Stomach (tissue), 9 donors: ENCODE data around the gene BORCS6. TPM values are rescaled to one million over a fixed set of nuclear protein-coding genes. Genes with fewer than 3 reads are reported as not detected.
A peak's percentile ranks its signal among the peaks of the same experiment; 100 is the strongest.

Experiments used
- DNase-seq, 2 donors: peaks; one replicate each; pipeline versions ENCODE4 v3.0.0 to v3.0.0-alpha.2; 2013 to 2019
- H3K27ac ChIP-seq, 5 donors: fragments of 200-600 bp in 4 of 5; sonication (generic) in 4 of 5; one replicate each; pipeline ENCODE4 v1.5.1; 2013 to 2019; ENCODE audit warnings: mild to moderate bottlenecking in 1 of 5, moderate library complexity in 1 of 5
- H3K27me3 ChIP-seq, 3 donors: fragments of 200-600 bp; sonication (generic); one replicate each; pipeline ENCODE4 v1.5.1; 2017 to 2019; ENCODE audit warnings: mixed run types in 1 of 3
- H3K36me3 ChIP-seq, 4 donors: fragments of 200-600 bp; sonication (generic); 1 replicate in 3 of 4; 2 replicates in 1 of 4; pipeline ENCODE4 v1.5.1; 2016 to 2019
- H3K4me1 ChIP-seq, 4 donors: fragments of 200-600 bp; sonication (generic); one replicate each; pipeline ENCODE4 v1.5.1; 2016 to 2019
- H3K4me3 ChIP-seq, 4 donors: fragments of 200-600 bp; sonication (generic) in 3 of 4; one replicate each; pipeline ENCODE4 v1.5.1; 2016 to 2019; ENCODE audit warnings: mild to moderate bottlenecking in 1 of 4
- H3K9me3 ChIP-seq, 4 donors: fragments of 200-600 bp; sonication (generic); one replicate each; pipeline ENCODE4 v1.5.1; 2016 to 2019
- EP300 ChIP-seq: sonication (generic); formaldehyde crosslinking; IDR thresholded peaks from one replicate; pipeline ENCODE4 v1.6.1; 2017; ENCODE audit warnings: antibody characterized with exemption
- POLR2A ChIP-seq, 4 donors: fragments of 450-650 bp; IDR thresholded peaks; one replicate each; pipeline ENCODE4 v1.6.1; 2016; ENCODE audit warnings: antibody characterized with exemption in 4 of 4, control low read depth in 2 of 4, mild to moderate bottlenecking in 1 of 4, moderate library complexity in 1 of 4
- POLR2AphosphoS5 ChIP-seq, 3 donors: sonication (generic); formaldehyde crosslinking; IDR thresholded peaks; one replicate each; pipeline ENCODE4 v1.6.1; 2016; ENCODE audit warnings: antibody characterized with exemption in 3 of 3
- WGBS, 5 donors: extraction: QIAGEN DNeasy Blood & Tissue Kit in 3 of 5; methylation state at CpG; one replicate each; pipeline versions ENCODE4 v1.1.5 to v1.1.7; 2013 to 2018; 5-methylcytosine and 5-hydroxymethylcytosine counted together
- intact Hi-C: fragments of 100-400 bp; cut with DNase I; formaldehyde crosslinking; loops from one replicate; pipeline ENCODE4 v1.15.1; 2023; ENCODE audit warnings: low total_unique reads
- polyA plus RNA-seq, 3 donors: library from polyadenylated mRNA; stranded (reverse); fragments of 200-250 nt; gene quantifications; one replicate each; pipeline ENCODE4 v1.2.3, GENCODE V29; 2013
- total RNA-seq, 5 donors: library from RNA; depleted of rRNA; stranded (reverse); fragments of >200 nt; gene quantifications; one replicate each; pipeline versions ENCODE4 v1.1.0 to v1.2.3, GENCODE V29; 2014 to 2016
- TF ChIP-seq, protein P1 (sequence below), 7 experiments: fragments of 450-650 bp in 4 of 7; fragments of 200-600 bp in 3 of 7; sonication (generic) in 3 of 7; IDR thresholded peaks; one replicate each; pipeline ENCODE4 v1.5.1; 2016 to 2019; ENCODE audit warnings: antibody characterized with exemption in 7 of 7, control low read depth in 2 of 7, mild to moderate bottlenecking in 1 of 7
- donor health status: healthy with polysubstance abuse.
- donor health status: Bipolar disorder and iron deficiency.
- donor health status: healthy.

The BORCS6 gene
- total and polyA plus RNA-seq, 8 donors: 0.58 to 70.1 (median 7.3) TPM

DNA sequence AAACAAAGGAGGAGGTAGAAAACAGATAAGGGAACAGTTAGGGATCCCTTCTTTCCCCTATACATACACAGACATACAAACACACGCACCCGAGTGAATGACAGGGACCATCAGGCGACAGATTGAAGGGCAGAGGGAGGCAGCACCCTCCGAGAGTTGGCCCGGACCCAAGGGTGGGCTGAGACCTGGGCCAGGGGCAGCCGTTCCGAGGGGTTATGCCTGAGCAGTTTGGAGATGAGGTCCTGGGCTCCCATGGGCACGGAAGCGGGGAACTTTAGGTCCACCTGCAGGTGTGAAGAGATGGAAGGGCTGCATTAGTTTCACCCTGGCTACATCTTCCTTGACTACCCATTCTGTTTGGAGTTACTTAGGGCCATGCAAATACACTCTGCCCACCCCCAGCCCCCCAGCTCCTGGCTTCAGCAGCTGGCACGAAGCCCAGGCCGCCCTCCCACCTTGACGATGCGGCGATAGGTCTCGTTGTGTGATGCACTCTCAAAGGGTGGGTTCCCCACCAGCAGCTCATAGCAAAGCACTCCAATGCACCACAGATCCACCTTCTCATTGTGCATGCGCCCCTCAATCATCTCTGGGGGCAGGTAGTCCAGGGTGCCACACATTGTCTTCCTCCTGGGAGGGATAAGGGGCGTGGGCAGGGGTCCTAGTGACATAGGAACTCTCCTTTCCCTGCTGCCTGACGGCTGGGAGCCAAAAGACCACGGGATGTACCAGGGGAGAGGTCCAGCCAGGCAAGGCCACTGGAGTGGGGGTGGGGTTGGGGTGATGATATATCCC is 15.0 kb upstream of the BORCS6 start:
- no peak overlapping the region for H3K4me3 ChIP-seq
- DNase-seq: no peak

DNA sequence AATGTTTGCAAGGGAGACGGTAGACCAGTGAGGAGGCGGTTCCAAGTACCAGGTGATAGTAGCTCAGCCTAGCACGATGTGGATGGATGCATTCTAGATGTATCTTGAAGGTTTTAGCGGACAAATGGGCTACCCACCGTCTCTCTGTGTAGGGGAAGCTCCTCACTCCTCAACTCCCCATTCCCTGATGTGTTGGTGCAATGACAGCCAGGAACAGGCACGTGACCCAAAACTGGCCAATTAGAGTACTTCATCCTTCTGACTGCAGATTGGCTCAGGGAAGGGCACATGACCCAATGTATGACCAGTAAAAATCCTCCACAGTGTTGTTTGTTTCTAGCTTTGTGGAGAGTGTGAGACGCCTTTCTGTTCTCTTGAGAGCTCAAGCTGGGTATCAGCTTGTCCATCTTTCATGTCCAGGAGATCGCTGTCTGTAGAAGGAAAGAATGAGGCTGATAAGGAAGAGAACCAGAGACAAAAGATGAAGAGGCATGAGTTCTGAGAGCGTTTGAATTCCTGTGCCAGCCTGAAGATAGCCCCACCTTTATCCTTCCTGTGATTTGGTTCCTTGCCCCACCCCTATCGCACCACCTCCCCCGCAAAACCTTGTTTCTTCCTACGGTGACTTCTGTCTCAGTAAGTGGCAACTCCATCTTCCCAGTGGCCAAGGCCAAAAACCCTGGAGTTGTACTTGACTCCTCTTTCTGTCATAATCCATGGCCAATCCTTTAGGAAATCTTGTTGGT is 2.3 kb upstream of the BORCS6 start:
- Histone ChIP-seq H3K27ac (peak overlapping the region; percentile 66 to 84 (median 82)), H3K4me1 (peaks cover 35 to 50% (median 45%) of the 10 kb centered on the region in 4 donors), H3K27me3 (no peaks in the 10 kb centered on the region), H3K9me3 (no peaks in the 10 kb centered on the region), H3K4me3 (peak overlapping the region; percentile 31 to 37 (median 34)), H3K36me3 (no peaks in the 10 kb centered on the region)
- peak in 1 of 4 donors; percentile 44 for TF ChIP-seq POLR2A (IDR thresholded peaks at IDR 0.05)
- TF ChIP-seq POLR2AphosphoS5 (IDR thresholded peaks at IDR 0.05): peak; percentile 48 to 79 (median 77)
- no peak for TF ChIP-seq EP300
- TF ChIP-seq, protein P1, sequence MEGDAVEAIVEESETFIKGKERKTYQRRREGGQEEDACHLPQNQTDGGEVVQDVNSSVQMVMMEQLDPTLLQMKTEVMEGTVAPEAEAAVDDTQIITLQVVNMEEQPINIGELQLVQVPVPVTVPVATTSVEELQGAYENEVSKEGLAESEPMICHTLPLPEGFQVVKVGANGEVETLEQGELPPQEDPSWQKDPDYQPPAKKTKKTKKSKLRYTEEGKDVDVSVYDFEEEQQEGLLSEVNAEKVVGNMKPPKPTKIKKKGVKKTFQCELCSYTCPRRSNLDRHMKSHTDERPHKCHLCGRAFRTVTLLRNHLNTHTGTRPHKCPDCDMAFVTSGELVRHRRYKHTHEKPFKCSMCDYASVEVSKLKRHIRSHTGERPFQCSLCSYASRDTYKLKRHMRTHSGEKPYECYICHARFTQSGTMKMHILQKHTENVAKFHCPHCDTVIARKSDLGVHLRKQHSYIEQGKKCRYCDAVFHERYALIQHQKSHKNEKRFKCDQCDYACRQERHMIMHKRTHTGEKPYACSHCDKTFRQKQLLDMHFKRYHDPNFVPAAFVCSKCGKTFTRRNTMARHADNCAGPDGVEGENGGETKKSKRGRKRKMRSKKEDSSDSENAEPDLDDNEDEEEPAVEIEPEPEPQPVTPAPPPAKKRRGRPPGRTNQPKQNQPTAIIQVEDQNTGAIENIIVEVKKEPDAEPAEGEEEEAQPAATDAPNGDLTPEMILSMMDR (IDR thresholded peaks at IDR 0.05): no peak
- 15 to 30% (median 18%) methylated on average over 11 to 12 of the region's 12 CpGs for WGBS, 5 donors
- intact Hi-C loops: no loop called here
- peak; percentile 78 to 96 for DNase-seq

More for the DNA sequence above, 15.0 kb upstream of the BORCS6 start:
- TF ChIP-seq POLR2A (IDR thresholded peaks at IDR 0.05): no peak
- no peak for TF ChIP-seq EP300
- TF ChIP-seq POLR2AphosphoS5 (IDR thresholded peaks at IDR 0.05): no peak
- TF ChIP-seq, protein P1 (IDR thresholded peaks at IDR 0.05): no peak
- Histone ChIP-seq H3K9me3 (no peaks in the 10 kb centered on the region), H3K4me1 (peaks cover 3 to 19% (median 9%) of the 10 kb centered on the region in 4 donors), H3K36me3 (no peaks in the 10 kb centered on the region), H3K27ac (no peak overlapping the region), H3K27me3 (no peaks in the 10 kb centered on the region)
- intact Hi-C loops: no loop called here
- 85 to 91% (median 90%) methylated on average over 19 of the region's 19 CpGs for WGBS, 5 donors

DNA sequence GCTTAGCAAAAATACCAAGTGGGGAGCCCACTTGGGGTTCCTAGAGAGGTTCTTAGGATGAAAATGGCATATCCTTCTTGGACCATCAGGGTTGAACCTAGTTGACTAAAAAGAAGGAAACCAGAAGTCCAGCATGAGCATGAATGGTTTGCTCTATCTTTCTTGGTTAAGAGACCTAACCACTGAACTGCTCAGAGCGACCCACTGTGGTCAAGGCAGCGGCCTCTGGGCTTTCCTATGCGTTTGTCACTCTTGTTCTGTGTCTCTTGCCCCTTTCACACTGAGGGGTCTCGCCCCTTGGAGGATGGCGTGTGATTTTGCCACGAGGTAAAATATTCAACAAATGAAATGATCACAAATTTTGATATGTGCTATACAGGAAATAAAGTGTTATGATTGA is 526 bp upstream of the BORCS6 start:
- H3K36me3 ChIP-seq: no peaks in the 10 kb centered on the region
- H3K27me3 ChIP-seq: no peaks in the 10 kb centered on the region
- peak overlapping the region; percentile 50 to 99 (median 98) for H3K27ac ChIP-seq
- intact Hi-C loops: no loop called here
- no peak for DNase-seq
- TF ChIP-seq, protein P1 (IDR thresholded peaks at IDR 0.05): no peak
- TF ChIP-seq POLR2A (IDR thresholded peaks at IDR 0.05) (no peak), POLR2AphosphoS5 (IDR thresholded peaks at IDR 0.05) (no peak), EP300 (no peak)
- no peaks in the 10 kb centered on the region for H3K9me3 ChIP-seq
- H3K4me1 ChIP-seq: peaks cover 35 to 63% (median 53%) of the 10 kb centered on the region in 4 donors
- H3K4me3 ChIP-seq: peak overlapping the region in 3 of 4 donors; percentile 70 to 88 (median 72)
- 30 to 48% (median 42%) methylated on average over 6 of the region's 6 CpGs for WGBS, 5 donors

DNA sequence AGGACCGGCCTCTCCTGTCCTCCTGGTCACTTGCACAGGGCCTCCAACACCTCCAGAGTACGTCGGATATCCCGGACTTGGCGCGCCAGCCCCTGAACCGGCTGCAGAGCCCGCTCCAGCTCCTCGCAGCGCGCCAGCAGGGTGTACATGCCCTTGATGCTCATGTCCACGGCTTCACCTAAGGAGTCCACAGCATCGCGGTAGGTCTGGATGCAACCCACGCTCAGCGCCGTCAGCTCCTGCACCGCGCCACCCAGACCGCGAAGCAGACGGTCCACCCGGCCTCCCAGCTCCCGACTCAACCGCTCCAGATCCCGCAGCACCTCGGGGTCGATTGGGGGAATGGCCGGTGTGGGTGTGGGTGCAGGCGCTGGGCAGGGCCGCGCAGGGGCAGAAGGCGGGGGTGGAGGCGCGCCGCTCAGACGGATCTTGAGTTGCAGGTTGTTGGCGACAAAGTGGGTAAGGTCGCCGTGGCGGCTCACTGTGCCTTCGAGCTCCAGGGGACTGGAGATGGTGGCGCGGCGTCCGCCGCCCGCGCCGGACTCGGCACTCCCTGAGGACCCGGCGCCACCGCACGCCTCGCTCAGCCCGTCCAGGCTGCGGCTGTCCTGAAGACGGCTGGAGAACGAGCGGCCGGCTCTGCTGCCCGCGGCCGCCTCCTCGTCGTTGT is 804 bp downstream of the BORCS6 start:
- Histone ChIP-seq H3K27me3 (no peaks in the 10 kb centered on the region), H3K36me3 (no peaks in the 10 kb centered on the region), H3K27ac (peak overlapping the region; percentile 95 to 99 (median 98)), H3K9me3 (no peaks in the 10 kb centered on the region), H3K4me1 (peaks cover 35 to 68% (median 55%) of the 10 kb centered on the region in 4 donors), H3K4me3 (peak overlapping the region; percentile 70 to 88 (median 76))
- no peak for TF ChIP-seq EP300
- TF ChIP-seq, protein P1 (IDR thresholded peaks at IDR 0.05): no peak
- no peak for TF ChIP-seq POLR2AphosphoS5 (IDR thresholded peaks at IDR 0.05)
- TF ChIP-seq POLR2A (IDR thresholded peaks at IDR 0.05): no peak
- peak; percentile 43 to 64 for DNase-seq
- WGBS, 5 donors: 0 to 3% (median 2%) methylated on average over 24 to 67 of the region's 67 CpGs
- intact Hi-C loops: no loop called here
